Embryonic facial prominence (tissue), 1 donor: ENCODE data around the gene HSPA1B.
"Not testable (repeated sequence)": the region's sequence is repeated elsewhere in the genome, so short reads cannot be mapped to it uniquely, and the experiment has no call there.

Source experiments
- DNase-seq: peaks from one replicate; pipeline ENCODE4 v3.0.0-alpha.2; 2016; ENCODE audit errors: extremely low spot score

Gene HSPA1B

GRCh38 chr6:31827286-31828079 lies at the start of gene HSPA1B:
TSS of gene HSPA1B (plus strand) at chr6:31827738. CDS start at chr6:31827951, 213 bp downstream.
- DNase-seq = peak; percentile 99

GRCh38 chr6:31778193-31778592 lies 49.3 kb upstream of the HSPA1B start:
- no peak for DNase-seq

- no peak for DNase-seq
These were observed 48.3 kb upstream of the HSPA1B start for GRCh38 chr6:31778999-31779885.

GRCh38 chr6:31779908-31780307 lies 47.6 kb upstream of the HSPA1B start:
- DNase-seq = no peak

GRCh38 chr6:31780507-31781243 lies 46.9 kb upstream of the HSPA1B start:
- no peak for DNase-seq

- no peak for DNase-seq
These were observed 46.1 kb upstream of the HSPA1B start for GRCh38 chr6:31781244-31782125.

- no peak for DNase-seq
These were observed 45.2 kb upstream of the HSPA1B start for GRCh38 chr6:31782126-31782855.

- no peak for DNase-seq
These were observed 43.2 kb upstream of the HSPA1B start for GRCh38 chr6:31784098-31784925.

- DNase-seq = no peak
These were observed 42.1 kb upstream of the HSPA1B start for GRCh38 chr6:31785475-31785874.

GRCh38 chr6:31791324-31792089 lies 36.0 kb upstream of the HSPA1B start:
- DNase-seq = peak; percentile 51

- no peak for DNase-seq
These were observed 35.5 kb upstream of the HSPA1B start for GRCh38 chr6:31792090-31792374.

- DNase-seq = no peak
These were observed 34.8 kb upstream of the HSPA1B start for GRCh38 chr6:31792761-31793171.

- DNase-seq = not testable (repeated sequence)
These were observed 33.7 kb upstream of the HSPA1B start for GRCh38 chr6:31793927-31794245.

- no peak for DNase-seq
These were observed 33.2 kb upstream of the HSPA1B start for GRCh38 chr6:31794294-31794865.

GRCh38 chr6:31794866-31795615 lies 32.5 kb upstream of the HSPA1B start:
- DNase-seq = no peak

GRCh38 chr6:31795616-31796298 lies 31.8 kb upstream of the HSPA1B start, which contains the start of gene VARS1:
TSS of gene VARS1 (minus strand) at chr6:31795752. CDS start at chr6:31795217, 535 bp downstream.
- peak; percentile 55 for DNase-seq

- DNase-seq = no peak
These were observed 30.5 kb upstream of the HSPA1B start for GRCh38 chr6:31796993-31797385.
